GM12878 (cell line): ENCODE measurements around the gene ITGA7. TPM values are rescaled to one million over a fixed set of nuclear protein-coding genes. Genes with fewer than 3 reads are reported as not detected.

Experiments
- ATAC-seq: fragments of 200-7000 bp; cut with Tn5 transposase; 3 replicates; pipeline ENCODE4 v1.9.1; 2020; ENCODE audit warnings: mild to moderate bottlenecking, moderate library complexity
- BruUV-seq: library from RNA; stranded (reverse); fragments of 400-500 nt; replicated peaks from 2 replicates; lab custom pipeline; 2021; lab: Mats Ljungman, UMichigan
- CTCF ChIA-PET: fragments of 300-600 bp; sonication (Branson Sonifier 250); formaldehyde crosslinking; extraction: SDS; loops from one replicate; lab custom pipeline; 2021; ENCODE audit warnings: inconsistent platforms; lab: Yijun Ruan, JAX
- POLR2A ChIA-PET: fragments of 350-600 bp; formaldehyde crosslinking; extraction: SDS; loops from one replicate; lab custom pipeline; 2021; ENCODE audit warnings: inconsistent platforms; lab: Charles Lee
- RAD21 ChIA-PET: fragments of 300-600 bp; sonication (Branson Sonifier 250); formaldehyde crosslinking; loops from one replicate; lab custom pipeline; 2023; ENCODE audit warnings: antibody characterized with exemption; ENCODE audit not compliant: unreplicated experiment; lab: Charles Lee
- SMC1A ChIA-PET: fragments of 300-600 bp; sonication (Branson Sonifier 250); formaldehyde crosslinking; loops from one replicate; lab custom pipeline; 2023; ENCODE audit not compliant: unreplicated experiment, uncharacterized antibody; lab: Charles Lee
- DNase-seq: peaks from one replicate; pipeline ENCODE4 v3.0.0-alpha.2; 2011; ENCODE audit warnings: low read depth, low spot score
- FAIRE-seq: peaks from 3 replicates; lab custom pipeline; 2011; peaks lifted over from hg19 to GRCh38; lab: Jason Lieb, UNC
- H2AFZ ChIP-seq: 2 replicates; pipeline ENCODE4 v1.6.0; 2011; ENCODE audit warnings: low read depth, low read length, control low read depth; ENCODE audit not compliant: control insufficient read depth
- H3K27ac ChIP-seq: 2 replicates; pipeline ENCODE4 v1.5.1; 2011; ENCODE audit warnings: control low read depth; ENCODE audit not compliant: control insufficient read depth, insufficient read depth
- H3K27me3 ChIP-seq, 2 experiments: replicated peaks in 1 of 2; 2 replicates each; pipeline versions ENCODE4 v1.6.0 to v1.6.1; 2011; ENCODE audit warnings: low read length in 1 of 2; ENCODE audit not compliant: control insufficient read depth in 2 of 2, insufficient read depth in 2 of 2
- H3K36me3 ChIP-seq, 2 experiments: 2 replicates each; pipeline ENCODE4 v1.5.1; 2011; ENCODE audit warnings: low read length in 1 of 2; ENCODE audit not compliant: control insufficient read depth in 2 of 2, insufficient read depth in 2 of 2
- H3K4me1 ChIP-seq: 2 replicates; pipeline ENCODE4 v1.6.1; 2011; ENCODE audit warnings: mild to moderate bottlenecking, low read length, moderate library complexity, mixed read lengths; ENCODE audit not compliant: control insufficient read depth, insufficient read depth
- H3K4me2 ChIP-seq: 2 replicates; pipeline ENCODE4 v1.6.0; 2011; ENCODE audit warnings: control low read depth; ENCODE audit not compliant: control insufficient read depth, insufficient read depth
- H3K4me3 ChIP-seq: fragments of 200-600 bp; sonication (generic); 2 replicates; pipeline ENCODE4 v1.5.1; 2016
- H3K79me2 ChIP-seq: 2 replicates; pipeline ENCODE4 v1.6.0; 2011; ENCODE audit warnings: low read length; ENCODE audit not compliant: control insufficient read depth, insufficient read depth
- H3K9ac ChIP-seq: 2 replicates; pipeline ENCODE4 v1.8.0; 2011; ENCODE audit warnings: low read length, control low read depth, mixed read lengths; ENCODE audit not compliant: control insufficient read depth, insufficient read depth
- H3K9me3 ChIP-seq: replicated peaks from 3 replicates; pipeline ENCODE4 v1.5.1; 2011; ENCODE audit warnings: mild to moderate bottlenecking, low read length; ENCODE audit not compliant: control insufficient read depth, insufficient read depth
- H4K20me1 ChIP-seq: 2 replicates; pipeline ENCODE4 v1.6.0; 2011; ENCODE audit not compliant: control insufficient read depth, insufficient read depth
- BHLHE40 ChIP-seq, 2 experiments: fragments of 450-650 bp in 1 of 2; IDR thresholded peaks; 2 replicates each; pipeline ENCODE4 v1.6.1; 2011 to 2017; ENCODE audit warnings: low read depth in 2 of 2, borderline replicate concordance in 1 of 2, improper control_type of control experiment in 1 of 2, low read length in 1 of 2, mild to moderate bottlenecking in 1 of 2
- CHD2 ChIP-seq: IDR thresholded peaks from 2 replicates; pipeline ENCODE4 v1.6.1; 2011; ENCODE audit warnings: low read depth, low read length, improper control_type of control experiment, borderline replicate concordance
- EGR1 ChIP-seq, 2 experiments: IDR thresholded peaks; 1 replicate in 1 of 2; 2 replicates in 1 of 2; pipeline ENCODE4 v1.6.1; 2011 to 2012; ENCODE audit warnings: low read depth in 2 of 2, low read length in 2 of 2, borderline replicate concordance in 1 of 2, mild to moderate bottlenecking in 1 of 2, moderate library complexity in 1 of 2
- GATAD2B ChIP-seq: fragments of 450-650 bp; conservative IDR thresholded peaks from 2 replicates; pipeline ENCODE4 v1.6.1; 2017; ENCODE audit warnings: low read depth, mild to moderate bottlenecking, moderate library complexity
- NBN ChIP-seq: fragments of 450-650 bp; IDR thresholded peaks from 2 replicates; pipeline ENCODE4 v1.6.1; 2016
- PML ChIP-seq: IDR thresholded peaks from 2 replicates; pipeline ENCODE4 v1.6.1; 2012; ENCODE audit warnings: low read length, inconsistent platforms
- POLR2A ChIP-seq: IDR thresholded peaks from 2 replicates; pipeline ENCODE4 v1.6.1; 2011; ENCODE audit warnings: low read depth, mild to moderate bottlenecking, low read length
- POLR2AphosphoS5 ChIP-seq: IDR thresholded peaks from 2 replicates; pipeline ENCODE4 v1.6.1; 2011; ENCODE audit warnings: mild to moderate bottlenecking, low read length, inconsistent platforms
- POU2F2 ChIP-seq: IDR thresholded peaks from 3 replicates; pipeline ENCODE4 v1.6.1; 2011; ENCODE audit warnings: low read depth, mild to moderate bottlenecking, low read length, borderline replicate concordance
- RAD21 ChIP-seq: IDR thresholded peaks from 2 replicates; pipeline ENCODE4 v1.6.1; 2011; ENCODE audit warnings: mild to moderate bottlenecking, low read depth, low read length, moderate library complexity; ENCODE audit not compliant: insufficient read depth
- RUNX3 ChIP-seq: IDR thresholded peaks from 2 replicates; pipeline ENCODE4 v1.6.1; 2012; ENCODE audit warnings: low read length, inconsistent platforms
- SIN3A ChIP-seq: IDR thresholded peaks from 2 replicates; pipeline ENCODE4 v1.6.1; 2012; ENCODE audit warnings: low read depth, low read length, improper control_type of control experiment
- WGBS: methylation state at CpG from one replicate; pipeline ENCODE4 v1.1.6; 2016; ENCODE audit warnings: low lambda C conversion rate; ENCODE audit not compliant: insufficient replicate concordance, insufficient coverage; ENCODE audit errors: missing lambda C conversion rate; 5-methylcytosine and 5-hydroxymethylcytosine counted together
- in situ Hi-C: fragments of 300-500 bp; cut with MboI; formaldehyde crosslinking; loops from 9 replicates; pipeline ENCODE4 v1.14.3; 2018; ENCODE audit warnings: mixed read lengths
- intact Hi-C: fragments of 100-400 bp; cut with micrococcal nuclease; formaldehyde crosslinking; loops from one replicate; pipeline ENCODE4 v1.14.2; 2022; ENCODE audit not compliant: unreplicated experiment
- polyA plus RNA-seq, 11 experiments: library from polyadenylated mRNA; depleted of rRNA in 4 of 11; unstranded in 6 of 11; stranded (reverse) in 5 of 11; fragments of >200 nt; fragmentation: Nextera tagmentation in 4 of 11; fragmentation: Illumina TruSeq in 1 of 11; extraction: Ambion mirVana in 4 of 11; extraction: Trizol in 1 of 11; gene quantifications; 1 replicate in 1 of 11; 2 replicates in 10 of 11; pipeline versions ENCODE4 v1.2.1 to v1.2.3, GENCODE V29; 2011 to 2016; ENCODE audit warnings: inconsistent platforms in 2 of 11, missing spikeins in 2 of 11, low read depth in 1 of 11
- total RNA-seq, 4 experiments: library from RNA; depleted of rRNA in 3 of 4; stranded (reverse); fragments of >200 nt in 3 of 4; fragmentation: Illumina TruSeq in 1 of 4; extraction: Trizol in 1 of 4; gene quantifications; 2 replicates each; pipeline versions ENCODE4 v1.2.1 to v1.2.3, GENCODE V29; 2013 to 2021
- TF ChIP-seq, protein P1 (sequence below): fragments of 450-650 bp; formaldehyde crosslinking; IDR thresholded peaks from 2 replicates; pipeline ENCODE4 v1.4.0; 2022; ENCODE audit warnings: mild to moderate bottlenecking, moderate library complexity
- TF ChIP-seq, protein P2 (sequence below), 3 experiments: IDR thresholded peaks in 2 of 3; conservative IDR thresholded peaks in 1 of 3; 2 replicates each; pipeline ENCODE4 v1.5.1; 2011; ENCODE audit warnings: low read depth in 3 of 3, low read length in 3 of 3, mild to moderate bottlenecking in 3 of 3, control low read depth in 2 of 3, moderate library complexity in 2 of 3, inconsistent platforms in 1 of 3, mixed read lengths in 1 of 3; ENCODE audit not compliant: control insufficient read depth in 2 of 3, insufficient read depth in 1 of 3; ENCODE audit errors: extremely low read depth in 1 of 3

The ITGA7 gene
- total and polyA plus RNA-seq, 10 of the 15 experiments (the other 5 are each of a cell fraction or from before 2014, with no cell fraction given), result 0.18 to 5.1 (median 1.5) TPM

- H3K27ac ChIP-seq, result peak overlapping the region; percentile 68
- ChIA-PET SMC1A (interaction anchor here (0.7 to 2.7 kb wide), 15 partner anchors 8 to 311 kb away, joined by 3 to 30 read pairs (median 3); partner anchors contain the start of genes BLOC1S1, DNAJC14, ORMDL2 and RDH5), POLR2A (interaction anchor here (0.5 to 4.5 kb wide), 19 partner anchors 8 to 791 kb away, joined by 3 to 39 read pairs (median 4); partner anchors contain the start of genes BLOC1S1, DNAJC14, ORMDL2 and PA2G4), CTCF (interaction anchor here (1.0 to 2.9 kb wide), 17 partner anchors 8 to 547 kb away, joined by 3 to 59 read pairs (median 4); partner anchors contain the start of genes BLOC1S1, ORMDL2, RDH5 and RPL41)
- intact Hi-C loops, result loop anchor here (1.0 to 10.0 kb wide), 2 partner anchors 7 to 455 kb away; partner anchors contain the start of gene SMARCC2
- H3K36me3 ChIP-seq, result no peaks in the 10 kb centered on the region; a peak in 1 of 4 replicates
- peaks cover 11% of the 10 kb centered on the region for H3K4me1 ChIP-seq
- in situ Hi-C loops, result no loop called here
- no peaks in the 10 kb centered on the region for H3K27me3 ChIP-seq
- H3K4me3 ChIP-seq, result peak overlapping the region; percentile 76
- FAIRE-seq, result peak; percentile 76
- peak; percentile 62 for ATAC-seq
- H3K9me3 ChIP-seq, result no peaks in the 10 kb centered on the region
- H3K79me2 ChIP-seq, result peaks cover 11% of the 10 kb centered on the region
- TF ChIP-seq, protein P1, sequence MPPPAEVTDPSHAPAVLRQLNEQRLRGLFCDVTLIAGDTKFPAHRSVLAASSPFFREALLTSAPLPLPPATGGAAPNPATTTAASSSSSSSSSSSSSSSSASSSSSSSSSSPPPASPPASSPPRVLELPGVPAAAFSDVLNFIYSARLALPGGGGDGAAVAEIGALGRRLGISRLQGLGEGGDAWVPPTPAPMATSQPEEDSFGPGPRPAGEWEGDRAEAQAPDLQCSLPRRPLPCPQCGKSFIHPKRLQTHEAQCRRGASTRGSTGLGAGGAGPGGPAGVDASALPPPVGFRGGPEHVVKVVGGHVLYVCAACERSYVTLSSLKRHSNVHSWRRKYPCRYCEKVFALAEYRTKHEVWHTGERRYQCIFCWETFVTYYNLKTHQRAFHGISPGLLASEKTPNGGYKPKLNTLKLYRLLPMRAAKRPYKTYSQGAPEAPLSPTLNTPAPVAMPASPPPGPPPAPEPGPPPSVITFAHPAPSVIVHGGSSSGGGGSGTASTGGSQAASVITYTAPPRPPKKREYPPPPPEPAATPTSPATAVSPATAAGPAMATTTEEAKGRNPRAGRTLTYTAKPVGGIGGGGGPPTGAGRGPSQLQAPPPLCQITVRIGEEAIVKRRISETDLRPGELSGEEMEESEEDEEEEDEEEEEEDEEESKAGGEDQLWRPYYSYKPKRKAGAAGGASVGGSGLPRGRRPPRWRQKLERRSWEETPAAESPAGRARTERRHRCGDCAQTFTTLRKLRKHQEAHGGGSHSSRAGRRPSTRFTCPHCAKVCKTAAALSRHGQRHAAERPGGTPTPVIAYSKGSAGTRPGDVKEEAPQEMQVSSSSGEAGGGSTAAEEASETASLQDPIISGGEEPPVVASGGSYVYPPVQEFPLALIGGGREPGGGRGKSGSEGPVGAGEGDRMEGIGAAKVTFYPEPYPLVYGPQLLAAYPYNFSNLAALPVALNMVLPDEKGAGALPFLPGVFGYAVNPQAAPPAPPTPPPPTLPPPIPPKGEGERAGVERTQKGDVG (CRISPR knock-in tag), result no peak
- TF ChIP-seq POLR2A (no peak), RAD21 (peak; percentile 17; the same call in 1 of the 2 replicates), SIN3A (0 out of 2 replicates have a peak, but pooled peaks have one; percentile 45), CHD2 (0 out of 2 replicates have a peak, but pooled peaks have one; percentile 6), POLR2AphosphoS5 (0 out of 2 replicates have a peak, but pooled peaks have one; percentile 66), GATAD2B (0 out of 2 replicates have a peak, but pooled peaks have one; percentile 19), RUNX3 (peak; percentile 34; the same call in 1 of the 2 replicates), BHLHE40 (IDR thresholded peaks at IDR 0.05; ENCODE audit: borderline replicate concordance in 1 of 2, low read depth in 2 of 2, low read length in 1 of 2) (0 out of 4 replicates have a peak, but pooled peaks of 1 of the 2 experiments have one; percentile 5), EGR1 (IDR thresholded peaks at IDR 0.05; ENCODE audit: borderline replicate concordance in 1 of 2, low read depth in 2 of 2, low read length in 2 of 2) (peak in 1 of 2 experiments; percentile 50; a peak in 1 of 3 replicates), POU2F2 (no peak), PML (peak; percentile 36; the same call in 1 of the 2 replicates), NBN (0 out of 2 replicates have a peak, but pooled peaks have one; percentile 26)
- TF ChIP-seq, protein P2, sequence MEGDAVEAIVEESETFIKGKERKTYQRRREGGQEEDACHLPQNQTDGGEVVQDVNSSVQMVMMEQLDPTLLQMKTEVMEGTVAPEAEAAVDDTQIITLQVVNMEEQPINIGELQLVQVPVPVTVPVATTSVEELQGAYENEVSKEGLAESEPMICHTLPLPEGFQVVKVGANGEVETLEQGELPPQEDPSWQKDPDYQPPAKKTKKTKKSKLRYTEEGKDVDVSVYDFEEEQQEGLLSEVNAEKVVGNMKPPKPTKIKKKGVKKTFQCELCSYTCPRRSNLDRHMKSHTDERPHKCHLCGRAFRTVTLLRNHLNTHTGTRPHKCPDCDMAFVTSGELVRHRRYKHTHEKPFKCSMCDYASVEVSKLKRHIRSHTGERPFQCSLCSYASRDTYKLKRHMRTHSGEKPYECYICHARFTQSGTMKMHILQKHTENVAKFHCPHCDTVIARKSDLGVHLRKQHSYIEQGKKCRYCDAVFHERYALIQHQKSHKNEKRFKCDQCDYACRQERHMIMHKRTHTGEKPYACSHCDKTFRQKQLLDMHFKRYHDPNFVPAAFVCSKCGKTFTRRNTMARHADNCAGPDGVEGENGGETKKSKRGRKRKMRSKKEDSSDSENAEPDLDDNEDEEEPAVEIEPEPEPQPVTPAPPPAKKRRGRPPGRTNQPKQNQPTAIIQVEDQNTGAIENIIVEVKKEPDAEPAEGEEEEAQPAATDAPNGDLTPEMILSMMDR (IDR thresholded peaks at IDR 0.05 in 2 of 3, conservative IDR thresholded peaks at IDR 0.05 in 1 of 3; ENCODE audit: control insufficient read depth in 2 of 3, extremely low read depth in 1 of 3, insufficient read depth in 1 of 3, low read depth in 3 of 3, low read length in 3 of 3), result peak in 1 of 3 experiments; percentile 22; a peak in 1 of 6 replicates
- TF ChIP-seq, all 136 proteins: peak for 11
- Histone ChIP-seq H3K4me2 (peak overlapping the region; percentile 70), H4K20me1 (no peaks in the 10 kb centered on the region), H2AFZ (peak overlapping the region; percentile 79), H3K9ac (peak overlapping the region; percentile 67)
- DNase-seq, result no peak
- BruUV-seq, result no TSS peak
- RAD21 ChIA-PET, result interaction anchor here (0.9 to 4.4 kb wide), 17 partner anchors 8 to 458 kb away, joined by 3 to 58 read pairs (median 4); partner anchors contain the start of genes BLOC1S1, ORMDL2, RAB5B and RDH5
- WGBS, result 12% methylated on average over 19 of the region's 19 CpGs
Observed at GRCh38 chr12:55729819-55730818, 22.4 kb upstream of the ITGA7 start.
